Stimulated activated CD8-positive, alpha-beta memory T cell treated with anti-CD3 and anti-CD28 coated beads, Interleukin-7, amount 100 ng/mL, for 4 hours (primary cell): ENCODE measurements around the gene CARS2.
"Not testable (repeated sequence)": the region's sequence is repeated elsewhere in the genome, so short reads cannot be mapped to it uniquely, and the experiment has no call there.

Source experiments
- DNase-seq, 2 donors: peaks; one replicate each; pipeline ENCODE4 v3.0.0-alpha.2; 2020; ENCODE audit warnings: low read depth in 2 of 2

CARS2 gene

GRCh38 chr13:110706570-110707372 lies 855 bp upstream of the CARS2 start:
- DNase-seq = no peak

GRCh38 chr13:110705356-110705825 lies 525 bp downstream of the CARS2 start:
- no peak for DNase-seq

GRCh38 chr13:110702591-110703526 lies 3.1 kb downstream of the CARS2 start:
- DNase-seq = no peak

- no peak for DNase-seq
These were observed 3.8 kb downstream of the CARS2 start for GRCh38 chr13:110702089-110702488.

GRCh38 chr13:110701061-110701460 lies 4.9 kb downstream of the CARS2 start:
- not testable (repeated sequence) for DNase-seq

- DNase-seq = no peak
These were observed 5.3 kb downstream of the CARS2 start for GRCh38 chr13:110700641-110701040.

- DNase-seq = no peak
These were observed 5.7 kb downstream of the CARS2 start for GRCh38 chr13:110700186-110700585.

- DNase-seq = no peak
These were observed 6.5 kb downstream of the CARS2 start for GRCh38 chr13:110699148-110700145.

- DNase-seq = no peak
These were observed 7.2 kb downstream of the CARS2 start for GRCh38 chr13:110698689-110699088.

GRCh38 chr13:110697842-110698241 lies 8.1 kb downstream of the CARS2 start:
- DNase-seq = no peak

- no peak for DNase-seq
These were observed 9.1 kb downstream of the CARS2 start for GRCh38 chr13:110696776-110697175.

- DNase-seq = not testable (repeated sequence)
These were observed 10.1 kb downstream of the CARS2 start for GRCh38 chr13:110695774-110696173.

- DNase-seq = no peak
These were observed 15.4 kb downstream of the CARS2 start for GRCh38 chr13:110690516-110690915.

GRCh38 chr13:110689711-110690110 lies 16.2 kb downstream of the CARS2 start:
- DNase-seq = no peak

GRCh38 chr13:110689041-110689440 lies 16.9 kb downstream of the CARS2 start:
- no peak for DNase-seq

GRCh38 chr13:110687736-110688135 lies 18.2 kb downstream of the CARS2 start:
- DNase-seq = no peak

GRCh38 chr13:110685305-110686020 lies 20.5 kb downstream of the CARS2 start:
- no peak for DNase-seq

- DNase-seq = no peak
These were observed 21.4 kb downstream of the CARS2 start for GRCh38 chr13:110684388-110685056.

- DNase-seq = no peak
These were observed 22.0 kb downstream of the CARS2 start for GRCh38 chr13:110683921-110684320.
